Colonic mucosa (tissue), 4 donors: Measurements from ENCODE around the gene COG5. TPM values are rescaled to one million over a fixed set of nuclear protein-coding genes. Genes with fewer than 3 reads are reported as not detected.

ENCODE experiments used
- DNase-seq: peaks from one replicate; pipeline ENCODE4 v3.0.0-alpha.2; 2020
- H3K27ac ChIP-seq: fragments of 200-600 bp; one replicate; pipeline ENCODE4 v1.8.0; 2021
- H3K27me3 ChIP-seq: fragments of 200-600 bp; one replicate; pipeline ENCODE4 v1.8.0; 2021
- H3K36me3 ChIP-seq: fragments of 200-600 bp; one replicate; pipeline ENCODE4 v1.8.0; 2021
- H3K4me1 ChIP-seq: fragments of 200-600 bp; one replicate; pipeline ENCODE4 v1.8.0; 2021; ENCODE audit warnings: mild to moderate bottlenecking
- H3K4me3 ChIP-seq: fragments of 200-600 bp; one replicate; pipeline ENCODE4 v1.8.0; 2021
- H3K9ac ChIP-seq, 2 donors: one replicate each; pipeline ENCODE4 v1.7.0; 2013; ENCODE audit warnings: control low read depth in 2 of 2, low read depth in 2 of 2, low read length in 2 of 2
- H3K9me3 ChIP-seq: fragments of 200-600 bp; one replicate; pipeline ENCODE4 v1.8.0; 2021
- intact Hi-C: fragments of 100-400 bp; cut with DNase I; formaldehyde crosslinking; loops from one replicate; pipeline ENCODE4 v1.14.1; 2022
- total RNA-seq, 2 donors: library from RNA; stranded (reverse); fragmentation: NEBNext Ultra II Directional in 1 of 2; extraction: Animal tissue kit (Norgen Biotek cat#: 25700) in 1 of 2; gene quantifications; one replicate each; pipeline ENCODE4 v1.2.1, GENCODE V29; 2021
- TF ChIP-seq, protein P1 (sequence below): fragments of 200-600 bp; IDR thresholded peaks from one replicate; pipeline ENCODE4 v1.8.0; 2022; ENCODE audit warnings: antibody characterized with exemption, mild to moderate bottlenecking
- donor health status: healthy.
- donor health status: DM: no; HTN: no; CAD: no.
- donor health status: DM: no; HTN: no; CAD: no.

COG5 gene
- total RNA-seq, 2 donors from 2014 or later, result 43.1 to 46.8 TPM

DNA sequence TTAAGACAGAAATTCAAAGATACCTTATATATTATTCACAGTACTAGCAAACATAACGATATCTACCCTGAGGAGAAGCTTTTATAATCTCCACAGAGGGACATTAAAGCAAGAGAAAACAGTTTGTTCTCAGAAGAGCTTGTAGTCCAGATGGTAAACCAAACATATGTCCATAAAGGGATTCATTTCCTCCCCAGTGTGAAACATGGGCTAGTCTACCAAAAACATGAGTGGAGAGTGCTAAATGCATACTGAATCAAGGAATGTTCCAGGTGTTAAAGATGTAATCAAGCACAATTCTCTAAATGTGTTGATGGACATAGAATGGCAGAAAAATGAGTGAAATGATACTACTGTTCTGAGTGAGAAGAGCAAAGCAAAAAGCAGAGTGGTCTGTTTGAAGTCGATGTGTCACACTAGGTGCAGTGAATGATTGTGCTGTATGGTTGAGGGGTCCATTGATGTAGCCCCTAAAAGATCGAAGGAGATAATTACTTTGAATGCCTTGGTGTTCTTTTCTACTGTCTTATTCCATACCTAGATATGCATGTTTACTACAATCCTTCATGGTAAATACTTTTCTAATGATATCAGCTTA, 41.6 kb upstream of the COG5 start:
- no peak overlapping the region for H3K9ac ChIP-seq
- H3K9me3 ChIP-seq, result no peaks in the 10 kb centered on the region
- H3K27ac ChIP-seq, result no peak overlapping the region
- intact Hi-C loops, result no loop called here
- no peak overlapping the region for H3K4me3 ChIP-seq
- H3K27me3 ChIP-seq, result no peaks in the 10 kb centered on the region
- H3K36me3 ChIP-seq, result no peaks in the 10 kb centered on the region
- H3K4me1 ChIP-seq, result no peaks in the 10 kb centered on the region
- TF ChIP-seq, protein P1, sequence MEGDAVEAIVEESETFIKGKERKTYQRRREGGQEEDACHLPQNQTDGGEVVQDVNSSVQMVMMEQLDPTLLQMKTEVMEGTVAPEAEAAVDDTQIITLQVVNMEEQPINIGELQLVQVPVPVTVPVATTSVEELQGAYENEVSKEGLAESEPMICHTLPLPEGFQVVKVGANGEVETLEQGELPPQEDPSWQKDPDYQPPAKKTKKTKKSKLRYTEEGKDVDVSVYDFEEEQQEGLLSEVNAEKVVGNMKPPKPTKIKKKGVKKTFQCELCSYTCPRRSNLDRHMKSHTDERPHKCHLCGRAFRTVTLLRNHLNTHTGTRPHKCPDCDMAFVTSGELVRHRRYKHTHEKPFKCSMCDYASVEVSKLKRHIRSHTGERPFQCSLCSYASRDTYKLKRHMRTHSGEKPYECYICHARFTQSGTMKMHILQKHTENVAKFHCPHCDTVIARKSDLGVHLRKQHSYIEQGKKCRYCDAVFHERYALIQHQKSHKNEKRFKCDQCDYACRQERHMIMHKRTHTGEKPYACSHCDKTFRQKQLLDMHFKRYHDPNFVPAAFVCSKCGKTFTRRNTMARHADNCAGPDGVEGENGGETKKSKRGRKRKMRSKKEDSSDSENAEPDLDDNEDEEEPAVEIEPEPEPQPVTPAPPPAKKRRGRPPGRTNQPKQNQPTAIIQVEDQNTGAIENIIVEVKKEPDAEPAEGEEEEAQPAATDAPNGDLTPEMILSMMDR, result no peak
- no peak for DNase-seq

DNA sequence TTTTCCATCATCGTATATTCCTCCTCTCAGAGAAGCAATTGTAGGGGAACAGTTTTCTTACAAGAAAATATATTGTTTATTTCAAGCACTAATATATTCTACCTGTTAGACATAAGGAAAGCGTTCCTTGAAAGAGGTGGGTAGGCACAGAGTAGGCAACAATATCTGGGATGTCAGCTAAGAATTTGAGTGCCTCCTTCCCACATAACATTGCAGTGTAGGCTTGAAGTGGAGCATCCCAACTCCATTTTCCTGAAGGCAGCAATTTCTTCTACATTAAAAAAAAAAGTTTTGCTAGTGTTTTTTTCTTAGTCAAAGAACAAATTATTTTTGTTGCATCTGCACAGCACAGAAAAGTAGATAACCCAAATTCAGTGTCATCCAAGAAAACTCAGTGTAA, 37.1 kb upstream of the COG5 start:
- DNase-seq, result no peak
- Histone ChIP-seq H3K27me3 (no peaks in the 10 kb centered on the region), H3K4me3 (no peak overlapping the region), H3K36me3 (no peaks in the 10 kb centered on the region), H3K9me3 (no peaks in the 10 kb centered on the region), H3K9ac (no peak overlapping the region), H3K27ac (no peak overlapping the region), H3K4me1 (no peaks in the 10 kb centered on the region)
- TF ChIP-seq, protein P1, result no peak
- intact Hi-C loops, result no loop called here

DNA sequence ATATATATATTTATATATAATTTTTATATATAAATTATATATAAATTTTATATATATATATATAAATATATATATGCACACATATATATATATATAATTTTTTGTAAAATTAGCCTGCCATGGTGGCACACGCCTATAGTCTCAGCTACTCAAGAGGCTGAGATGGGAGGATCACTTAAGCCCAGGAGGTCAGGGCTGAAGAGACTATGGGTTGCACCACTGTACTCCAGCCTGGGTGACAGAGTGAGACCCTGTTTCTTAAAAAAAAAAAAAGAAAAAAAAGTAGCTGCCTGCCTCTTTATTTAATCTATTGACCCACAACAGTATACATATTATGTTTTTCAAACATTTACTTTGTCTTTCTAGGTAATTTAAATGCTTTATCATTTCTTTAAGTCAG, 35.5 kb upstream of the COG5 start:
- TF ChIP-seq, protein P1, result no peak
- Histone ChIP-seq H3K36me3 (no peaks in the 10 kb centered on the region), H3K9ac (no peak overlapping the region), H3K4me1 (no peaks in the 10 kb centered on the region), H3K9me3 (no peaks in the 10 kb centered on the region), H3K27ac (no peak overlapping the region), H3K27me3 (no peaks in the 10 kb centered on the region), H3K4me3 (no peak overlapping the region)
- intact Hi-C loops, result no loop called here
- no peak for DNase-seq

DNA sequence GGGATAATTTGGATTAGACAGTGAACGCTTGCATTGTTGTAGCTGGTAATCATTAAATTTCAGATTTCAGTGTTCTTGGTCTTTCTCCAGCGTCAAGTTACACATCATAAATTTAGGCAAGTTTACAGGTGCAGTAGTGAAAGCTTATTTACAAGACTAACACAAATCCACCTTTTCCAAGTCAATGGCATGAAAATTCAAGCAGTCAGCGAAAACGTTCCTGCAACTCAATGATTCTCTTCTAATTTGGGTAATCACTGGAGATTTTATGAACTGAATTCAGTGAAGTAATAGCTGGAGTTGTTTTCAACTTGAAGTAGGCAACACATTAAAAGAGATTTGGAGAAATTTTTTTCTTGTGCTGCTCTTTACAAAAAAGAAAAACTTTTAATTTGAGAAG, 34.2 kb upstream of the COG5 start:
- no peaks in the 10 kb centered on the region for H3K36me3 ChIP-seq
- TF ChIP-seq, protein P1, result no peak
- H3K4me1 ChIP-seq, result no peaks in the 10 kb centered on the region
- H3K4me3 ChIP-seq, result no peak overlapping the region
- DNase-seq, result no peak
- no peaks in the 10 kb centered on the region for H3K9me3 ChIP-seq
- H3K9ac ChIP-seq, result no peak overlapping the region
- H3K27ac ChIP-seq, result no peak overlapping the region
- H3K27me3 ChIP-seq, result no peaks in the 10 kb centered on the region
- intact Hi-C loops, result no loop called here

DNA sequence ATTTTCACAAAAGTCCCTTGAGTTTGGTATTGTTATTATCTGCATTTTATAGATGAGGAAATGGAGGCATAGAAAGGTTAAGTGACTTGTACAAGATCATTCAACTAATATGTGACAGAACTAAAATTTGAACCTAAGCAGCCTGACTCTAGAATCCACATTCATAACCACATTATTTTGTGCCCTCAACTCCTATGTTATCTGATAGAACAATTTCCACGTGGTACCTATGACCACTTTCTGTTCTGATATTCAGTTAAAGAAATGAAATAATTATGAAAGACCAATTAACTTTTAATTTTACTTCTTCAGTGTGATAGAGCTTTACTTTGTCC, 33.8 kb upstream of the COG5 start:
- no peaks in the 10 kb centered on the region for H3K27me3 ChIP-seq
- no peak overlapping the region for H3K4me3 ChIP-seq
- H3K27ac ChIP-seq, result no peak overlapping the region
- H3K9me3 ChIP-seq, result no peaks in the 10 kb centered on the region
- H3K36me3 ChIP-seq, result no peaks in the 10 kb centered on the region
- intact Hi-C loops, result no loop called here
- no peaks in the 10 kb centered on the region for H3K4me1 ChIP-seq
- H3K9ac ChIP-seq, result no peak overlapping the region
- DNase-seq, result no peak
- TF ChIP-seq, protein P1, result no peak
